HepG2 (cell line): ENCODE results near the gene PRR35. TPM values are rescaled to one million over a fixed set of nuclear protein-coding genes. Genes with fewer than 3 reads are reported as not detected.

Source experiments
- GATAD2A ChIP-seq: IDR thresholded peaks from 2 replicates; pipeline ENCODE4 v1.6.1; 2016
- GFI1 ChIP-seq: sonication (generic); formaldehyde crosslinking; IDR thresholded peaks from 2 replicates; pipeline ENCODE4 v1.5.0; 2020; ENCODE audit warnings: missing genetic modification reagents, mild to moderate bottlenecking, borderline replicate concordance
- KDM4B ChIP-seq: sonication (generic); formaldehyde crosslinking; IDR thresholded peaks from 2 replicates; pipeline ENCODE4 v1.4.0; 2020; ENCODE audit warnings: missing genetic modification reagents
- KLF15 ChIP-seq: sonication (generic); formaldehyde crosslinking; IDR thresholded peaks from 2 replicates; pipeline ENCODE4 v1.8.1; 2023; ENCODE audit warnings: borderline replicate concordance, mild to moderate bottlenecking, inconsistent platforms, missing genetic modification reagents, mixed read lengths
- MTF2 ChIP-seq: sonication (generic); formaldehyde crosslinking; IDR thresholded peaks from 2 replicates; pipeline ENCODE4 v1.5.0; 2020; ENCODE audit warnings: missing genetic modification reagents, borderline replicate concordance
- NFE2 ChIP-seq: sonication (generic); formaldehyde crosslinking; IDR thresholded peaks from 2 replicates; pipeline ENCODE4 v1.4.0; 2020; ENCODE audit warnings: missing genetic modification reagents
- TBX2 ChIP-seq: sonication (generic); formaldehyde crosslinking; IDR thresholded peaks from 2 replicates; pipeline ENCODE4 v1.5.0; 2020; ENCODE audit warnings: missing genetic modification reagents, mild to moderate bottlenecking, borderline replicate concordance
- ZNF17 ChIP-seq: sonication (generic); formaldehyde crosslinking; IDR thresholded peaks from 2 replicates; pipeline ENCODE4 v1.5.0; 2020; ENCODE audit warnings: mild to moderate bottlenecking, missing genetic modification reagents
- ZNF562 ChIP-seq: sonication (generic); formaldehyde crosslinking; IDR thresholded peaks from 2 replicates; pipeline ENCODE4 v1.8.0; 2022; ENCODE audit warnings: missing genetic modification reagents, borderline replicate concordance
- ZNF607 ChIP-seq: sonication (generic); formaldehyde crosslinking; IDR thresholded peaks from 2 replicates; pipeline ENCODE4 v1.5.1; 2020; ENCODE audit warnings: missing genetic modification reagents, mild to moderate bottlenecking, borderline replicate concordance
- polyA plus RNA-seq, 8 experiments: library from polyadenylated mRNA; depleted of rRNA in 3 of 8; stranded (reverse) in 7 of 8; unstranded in 1 of 8; fragments of >200 nt; fragmentation: Illumina TruSeq in 4 of 8; extraction: Trizol in 4 of 8; gene quantifications; 2 replicates each; pipeline versions ENCODE4 v1.2.1 to v1.2.3, GENCODE V29; 2011 to 2016; ENCODE audit warnings: low read depth in 4 of 8, missing spikeins in 1 of 8, mixed read lengths in 1 of 8; ENCODE audit not compliant: insufficient read depth in 1 of 8
- total RNA-seq, 5 experiments: library from RNA; depleted of rRNA; stranded (reverse); fragments of >200 nt; fragmentation: Illumina TruSeq; extraction: Trizol; gene quantifications; 2 replicates each; pipeline ENCODE4 v1.2.3, GENCODE V29; 2016; ENCODE audit warnings: low read depth in 1 of 5
- TF ChIP-seq, protein P1 (sequence below): sonication (generic); formaldehyde crosslinking; IDR thresholded peaks from 2 replicates; pipeline ENCODE4 v1.4.0; 2020; ENCODE audit warnings: missing genetic modification reagents, borderline replicate concordance
- TF ChIP-seq, protein P2 (sequence below): sonication (generic); formaldehyde crosslinking; IDR thresholded peaks from 2 replicates; pipeline ENCODE4 v1.9.0; 2021; ENCODE audit warnings: missing genetic modification reagents, mild to moderate bottlenecking, borderline replicate concordance
- TF ChIP-seq, protein P3 (sequence below): sonication (generic); formaldehyde crosslinking; IDR thresholded peaks from 2 replicates; pipeline ENCODE4 v1.8.0; 2022; ENCODE audit warnings: missing genetic modification reagents, mild to moderate bottlenecking, moderate library complexity, borderline replicate concordance
- TF ChIP-seq, protein P4 (sequence below): sonication (generic); formaldehyde crosslinking; IDR thresholded peaks from 2 replicates; pipeline ENCODE4 v1.5.1; 2020; ENCODE audit warnings: missing genetic modification reagents, mild to moderate bottlenecking, borderline replicate concordance
- TF ChIP-seq, protein P5 (sequence below): sonication (generic); formaldehyde crosslinking; IDR thresholded peaks from 2 replicates; pipeline ENCODE4 v1.4.0; 2020; ENCODE audit warnings: missing genetic modification reagents
- TF ChIP-seq, protein P6 (sequence below): sonication (generic); formaldehyde crosslinking; IDR thresholded peaks from 2 replicates; pipeline ENCODE4 v1.4.0; 2020; ENCODE audit warnings: mild to moderate bottlenecking, missing genetic modification reagents

The PRR35 gene
- total and polyA plus RNA-seq, 2 of the 13 experiments (the other 11 are each of a cell fraction or from before 2014, with no cell fraction given) = 0.07 to 0.16 TPM

DNA sequence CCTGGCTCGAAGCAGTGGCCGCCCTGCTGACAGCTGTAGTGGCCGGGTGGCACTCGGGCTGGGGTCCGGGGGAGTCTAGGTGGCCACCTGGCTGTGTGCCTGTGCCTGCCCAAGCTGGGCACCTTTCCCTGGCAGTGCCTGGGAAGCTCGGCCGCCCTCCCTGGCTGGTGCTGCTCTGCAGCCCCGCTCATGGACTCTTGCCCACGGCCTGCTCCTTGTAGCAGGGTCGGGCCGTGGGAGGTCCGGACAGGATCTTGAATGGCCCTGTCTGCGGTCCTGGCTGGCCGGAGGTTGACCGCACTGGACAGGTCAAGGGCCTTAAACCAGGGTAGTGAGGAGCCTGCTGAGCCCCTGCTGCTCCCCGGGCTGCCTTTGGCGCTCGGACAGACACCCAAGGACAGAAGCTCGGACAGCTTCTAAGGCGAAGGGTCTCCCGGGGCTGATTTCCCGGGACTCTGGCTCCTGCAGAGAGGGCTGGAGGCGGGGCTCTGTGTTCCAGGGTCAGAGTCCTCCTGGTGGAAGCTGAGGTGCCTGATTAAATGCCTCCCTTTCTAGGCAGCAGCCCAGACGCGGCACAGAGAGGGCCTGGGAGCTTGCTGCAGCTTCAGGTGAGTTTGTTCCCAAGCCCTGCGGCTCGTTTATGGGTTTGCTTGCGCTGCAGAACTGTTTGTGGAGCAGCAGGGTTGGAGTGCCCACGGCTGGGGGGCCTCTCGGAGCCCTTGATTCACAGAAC lies 26.6 kb upstream of the PRR35 start (continued):
- TF ChIP-seq, protein P1, sequence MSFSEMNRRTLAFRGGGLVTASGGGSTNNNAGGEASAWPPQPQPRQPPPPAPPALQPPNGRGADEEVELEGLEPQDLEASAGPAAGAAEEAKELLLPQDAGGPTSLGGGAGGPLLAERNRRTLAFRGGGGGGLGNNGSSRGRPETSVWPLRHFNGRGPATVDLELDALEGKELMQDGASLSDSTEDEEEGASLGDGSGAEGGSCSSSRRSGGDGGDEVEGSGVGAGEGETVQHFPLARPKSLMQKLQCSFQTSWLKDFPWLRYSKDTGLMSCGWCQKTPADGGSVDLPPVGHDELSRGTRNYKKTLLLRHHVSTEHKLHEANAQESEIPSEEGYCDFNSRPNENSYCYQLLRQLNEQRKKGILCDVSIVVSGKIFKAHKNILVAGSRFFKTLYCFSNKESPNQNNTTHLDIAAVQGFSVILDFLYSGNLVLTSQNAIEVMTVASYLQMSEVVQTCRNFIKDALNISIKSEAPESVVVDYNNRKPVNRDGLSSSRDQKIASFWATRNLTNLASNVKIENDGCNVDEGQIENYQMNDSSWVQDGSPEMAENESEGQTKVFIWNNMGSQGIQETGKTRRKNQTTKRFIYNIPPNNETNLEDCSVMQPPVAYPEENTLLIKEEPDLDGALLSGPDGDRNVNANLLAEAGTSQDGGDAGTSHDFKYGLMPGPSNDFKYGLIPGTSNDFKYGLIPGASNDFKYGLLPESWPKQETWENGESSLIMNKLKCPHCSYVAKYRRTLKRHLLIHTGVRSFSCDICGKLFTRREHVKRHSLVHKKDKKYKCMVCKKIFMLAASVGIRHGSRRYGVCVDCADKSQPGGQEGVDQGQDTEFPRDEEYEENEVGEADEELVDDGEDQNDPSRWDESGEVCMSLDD (CRISPR knock-in tag) = 0 out of 2 replicates have a peak, but pooled peaks have one; percentile 20
- TF ChIP-seq GATAD2A (CRISPR knock-in tag) (peak; percentile 42; the same call in 1 of the 2 replicates), ZNF17 (CRISPR knock-in tag) (no peak), MTF2 (CRISPR knock-in tag) (no peak), ZNF562 (CRISPR knock-in tag) (no peak), TBX2 (no peak; the same call in 1 of the 2 replicates), KLF15 (no peak), ZNF607 (CRISPR knock-in tag) (no peak), NFE2 (no peak), KDM4B (CRISPR knock-in tag) (no peak), GFI1 (CRISPR knock-in tag) (0 out of 2 replicates have a peak, but pooled peaks have one; percentile 19)
- TF ChIP-seq, protein P2, sequence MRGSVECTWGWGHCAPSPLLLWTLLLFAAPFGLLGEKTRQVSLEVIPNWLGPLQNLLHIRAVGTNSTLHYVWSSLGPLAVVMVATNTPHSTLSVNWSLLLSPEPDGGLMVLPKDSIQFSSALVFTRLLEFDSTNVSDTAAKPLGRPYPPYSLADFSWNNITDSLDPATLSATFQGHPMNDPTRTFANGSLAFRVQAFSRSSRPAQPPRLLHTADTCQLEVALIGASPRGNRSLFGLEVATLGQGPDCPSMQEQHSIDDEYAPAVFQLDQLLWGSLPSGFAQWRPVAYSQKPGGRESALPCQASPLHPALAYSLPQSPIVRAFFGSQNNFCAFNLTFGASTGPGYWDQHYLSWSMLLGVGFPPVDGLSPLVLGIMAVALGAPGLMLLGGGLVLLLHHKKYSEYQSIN (CRISPR knock-in tag) = no peak
- TF ChIP-seq, protein P3, sequence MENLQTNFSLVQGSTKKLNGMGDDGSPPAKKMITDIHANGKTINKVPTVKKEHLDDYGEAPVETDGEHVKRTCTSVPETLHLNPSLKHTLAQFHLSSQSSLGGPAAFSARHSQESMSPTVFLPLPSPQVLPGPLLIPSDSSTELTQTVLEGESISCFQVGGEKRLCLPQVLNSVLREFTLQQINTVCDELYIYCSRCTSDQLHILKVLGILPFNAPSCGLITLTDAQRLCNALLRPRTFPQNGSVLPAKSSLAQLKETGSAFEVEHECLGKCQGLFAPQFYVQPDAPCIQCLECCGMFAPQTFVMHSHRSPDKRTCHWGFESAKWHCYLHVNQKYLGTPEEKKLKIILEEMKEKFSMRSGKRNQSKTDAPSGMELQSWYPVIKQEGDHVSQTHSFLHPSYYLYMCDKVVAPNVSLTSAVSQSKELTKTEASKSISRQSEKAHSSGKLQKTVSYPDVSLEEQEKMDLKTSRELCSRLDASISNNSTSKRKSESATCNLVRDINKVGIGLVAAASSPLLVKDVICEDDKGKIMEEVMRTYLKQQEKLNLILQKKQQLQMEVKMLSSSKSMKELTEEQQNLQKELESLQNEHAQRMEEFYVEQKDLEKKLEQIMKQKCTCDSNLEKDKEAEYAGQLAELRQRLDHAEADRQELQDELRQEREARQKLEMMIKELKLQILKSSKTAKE (CRISPR knock-in tag) = no peak
- TF ChIP-seq, protein P4, sequence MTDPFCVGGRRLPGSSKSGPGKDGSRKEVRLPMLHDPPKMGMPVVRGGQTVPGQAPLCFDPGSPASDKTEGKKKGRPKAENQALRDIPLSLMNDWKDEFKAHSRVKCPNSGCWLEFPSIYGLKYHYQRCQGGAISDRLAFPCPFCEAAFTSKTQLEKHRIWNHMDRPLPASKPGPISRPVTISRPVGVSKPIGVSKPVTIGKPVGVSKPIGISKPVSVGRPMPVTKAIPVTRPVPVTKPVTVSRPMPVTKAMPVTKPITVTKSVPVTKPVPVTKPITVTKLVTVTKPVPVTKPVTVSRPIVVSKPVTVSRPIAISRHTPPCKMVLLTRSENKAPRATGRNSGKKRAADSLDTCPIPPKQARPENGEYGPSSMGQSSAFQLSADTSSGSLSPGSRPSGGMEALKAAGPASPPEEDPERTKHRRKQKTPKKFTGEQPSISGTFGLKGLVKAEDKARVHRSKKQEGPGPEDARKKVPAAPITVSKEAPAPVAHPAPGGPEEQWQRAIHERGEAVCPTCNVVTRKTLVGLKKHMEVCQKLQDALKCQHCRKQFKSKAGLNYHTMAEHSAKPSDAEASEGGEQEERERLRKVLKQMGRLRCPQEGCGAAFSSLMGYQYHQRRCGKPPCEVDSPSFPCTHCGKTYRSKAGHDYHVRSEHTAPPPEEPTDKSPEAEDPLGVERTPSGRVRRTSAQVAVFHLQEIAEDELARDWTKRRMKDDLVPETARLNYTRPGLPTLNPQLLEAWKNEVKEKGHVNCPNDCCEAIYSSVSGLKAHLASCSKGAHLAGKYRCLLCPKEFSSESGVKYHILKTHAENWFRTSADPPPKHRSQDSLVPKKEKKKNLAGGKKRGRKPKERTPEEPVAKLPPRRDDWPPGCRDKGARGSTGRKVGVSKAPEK (CRISPR knock-in tag) = no peak
- TF ChIP-seq, protein P5, sequence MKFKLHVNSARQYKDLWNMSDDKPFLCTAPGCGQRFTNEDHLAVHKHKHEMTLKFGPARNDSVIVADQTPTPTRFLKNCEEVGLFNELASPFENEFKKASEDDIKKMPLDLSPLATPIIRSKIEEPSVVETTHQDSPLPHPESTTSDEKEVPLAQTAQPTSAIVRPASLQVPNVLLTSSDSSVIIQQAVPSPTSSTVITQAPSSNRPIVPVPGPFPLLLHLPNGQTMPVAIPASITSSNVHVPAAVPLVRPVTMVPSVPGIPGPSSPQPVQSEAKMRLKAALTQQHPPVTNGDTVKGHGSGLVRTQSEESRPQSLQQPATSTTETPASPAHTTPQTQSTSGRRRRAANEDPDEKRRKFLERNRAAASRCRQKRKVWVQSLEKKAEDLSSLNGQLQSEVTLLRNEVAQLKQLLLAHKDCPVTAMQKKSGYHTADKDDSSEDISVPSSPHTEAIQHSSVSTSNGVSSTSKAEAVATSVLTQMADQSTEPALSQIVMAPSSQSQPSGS (CRISPR knock-in tag) = no peak
- TF ChIP-seq, protein P6, sequence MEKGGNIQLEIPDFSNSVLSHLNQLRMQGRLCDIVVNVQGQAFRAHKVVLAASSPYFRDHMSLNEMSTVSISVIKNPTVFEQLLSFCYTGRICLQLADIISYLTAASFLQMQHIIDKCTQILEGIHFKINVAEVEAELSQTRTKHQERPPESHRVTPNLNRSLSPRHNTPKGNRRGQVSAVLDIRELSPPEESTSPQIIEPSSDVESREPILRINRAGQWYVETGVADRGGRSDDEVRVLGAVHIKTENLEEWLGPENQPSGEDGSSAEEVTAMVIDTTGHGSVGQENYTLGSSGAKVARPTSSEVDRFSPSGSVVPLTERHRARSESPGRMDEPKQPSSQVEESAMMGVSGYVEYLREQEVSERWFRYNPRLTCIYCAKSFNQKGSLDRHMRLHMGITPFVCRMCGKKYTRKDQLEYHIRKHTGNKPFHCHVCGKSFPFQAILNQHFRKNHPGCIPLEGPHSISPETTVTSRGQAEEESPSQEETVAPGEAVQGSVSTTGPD (CRISPR knock-in tag) = no peak
